Measurements from ENCODE around the gene MBD6. TPM values are rescaled to one million over a fixed set of nuclear protein-coding genes. Genes with fewer than 3 reads are reported as not detected.

The MBD6 gene
- total and polyA plus RNA-seq, 2 donors, result 5.6 to 60.5 TPM

GRCh38 chr12:57476162-57476992 is 46.2 kb upstream of the MBD6 start:
- peaks cover 0 to 18% of the 10 kb centered on the region in 2 donors for H3K27me3 ChIP-seq (ENCODE audit: control insufficient read depth in 2 of 2, insufficient read depth in 1 of 2, low read length in 1 of 2)

DNA sequence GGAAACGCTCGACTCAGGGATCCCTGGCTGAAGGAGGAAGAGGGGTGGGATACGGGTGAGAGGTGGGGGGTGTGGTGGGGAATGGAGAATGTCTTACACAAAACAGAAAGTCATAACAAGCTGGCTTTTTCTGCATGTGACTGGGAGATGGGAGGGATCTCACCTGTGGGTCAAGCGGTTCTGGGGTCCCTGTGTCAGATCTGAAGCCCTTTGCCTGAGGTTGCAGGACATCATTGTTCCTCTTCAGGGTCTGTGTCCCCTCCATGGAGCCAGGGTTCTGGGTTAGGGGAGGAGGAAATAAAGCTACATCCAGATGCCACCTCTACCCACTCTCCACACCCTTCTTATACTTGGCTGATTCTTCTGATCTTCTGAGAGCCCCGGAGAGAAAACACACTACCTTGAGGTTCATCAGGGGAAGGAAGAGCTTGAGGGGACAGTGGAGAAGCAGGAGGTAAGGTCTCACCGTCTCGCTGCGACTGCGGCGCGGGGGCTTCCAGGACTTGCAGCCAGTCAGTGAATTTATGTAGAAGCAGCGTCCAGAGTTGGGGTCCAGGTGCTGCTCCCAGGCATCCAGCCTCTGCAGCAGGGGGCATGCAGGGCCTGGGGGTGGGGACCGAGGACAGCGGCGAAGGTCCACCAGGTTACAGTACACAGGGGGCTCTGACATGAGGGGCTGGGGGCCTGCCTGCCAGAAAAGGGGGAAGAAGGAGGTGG is 45.5 kb upstream of the MBD6 start:
- Histone ChIP-seq H3K4me1 (ENCODE audit: control insufficient read depth in 2 of 2, insufficient read depth in 2 of 2, low read length in 2 of 2) (peaks cover 31 to 68% of the 10 kb centered on the region in 2 donors), H3K4me3 (ENCODE audit: low read length in 2 of 2) (peak overlapping the region; percentile 84 to 89), H3K9me3 (ENCODE audit: control insufficient read depth in 2 of 2, insufficient read depth in 1 of 2, low read length in 1 of 2) (no peaks in the 10 kb centered on the region), H3K27ac (ENCODE audit: low read depth in 1 of 2, low read length in 1 of 2) (peak overlapping the region; percentile 92 to 95), H3K27me3 (ENCODE audit: control insufficient read depth in 2 of 2, insufficient read depth in 1 of 2, low read length in 1 of 2) (peaks cover 0 to 18% of the 10 kb centered on the region in 2 donors), H3K36me3 (ENCODE audit: control insufficient read depth in 2 of 2, insufficient read depth in 2 of 2, low read length in 1 of 2) (peaks cover 32 to 33% of the 10 kb centered on the region in 2 donors)
- peak in 2 of 9 donors; percentile 39 to 66 for DNase-seq (ENCODE audit: low read depth in 6 of 9, low spot score in 9 of 9)
- 7% methylated on average over 15 of the region's 15 CpGs for WGBS

More at GRCh38 chr12:57476162-57476992, 46.2 kb upstream of the MBD6 start:
- WGBS, result 3% methylated on average over 29 of the region's 29 CpGs
- Histone ChIP-seq H3K4me1 (ENCODE audit: control insufficient read depth in 2 of 2, insufficient read depth in 2 of 2, low read length in 2 of 2) (peaks cover 31 to 63% of the 10 kb centered on the region in 2 donors), H3K9me3 (ENCODE audit: control insufficient read depth in 2 of 2, insufficient read depth in 1 of 2, low read length in 1 of 2) (no peaks in the 10 kb centered on the region), H3K4me3 (ENCODE audit: low read length in 2 of 2) (peak overlapping the region; percentile 84 to 89), H3K27ac (ENCODE audit: low read depth in 1 of 2, low read length in 1 of 2) (peak overlapping the region; percentile 92 to 95), H3K36me3 (ENCODE audit: control insufficient read depth in 2 of 2, insufficient read depth in 2 of 2, low read length in 1 of 2) (peaks cover 40 to 41% of the 10 kb centered on the region in 2 donors)
- peak in 3 of 9 donors; percentile 69 to 77 (median 72) for DNase-seq (ENCODE audit: low read depth in 6 of 9, low spot score in 9 of 9)

DNA sequence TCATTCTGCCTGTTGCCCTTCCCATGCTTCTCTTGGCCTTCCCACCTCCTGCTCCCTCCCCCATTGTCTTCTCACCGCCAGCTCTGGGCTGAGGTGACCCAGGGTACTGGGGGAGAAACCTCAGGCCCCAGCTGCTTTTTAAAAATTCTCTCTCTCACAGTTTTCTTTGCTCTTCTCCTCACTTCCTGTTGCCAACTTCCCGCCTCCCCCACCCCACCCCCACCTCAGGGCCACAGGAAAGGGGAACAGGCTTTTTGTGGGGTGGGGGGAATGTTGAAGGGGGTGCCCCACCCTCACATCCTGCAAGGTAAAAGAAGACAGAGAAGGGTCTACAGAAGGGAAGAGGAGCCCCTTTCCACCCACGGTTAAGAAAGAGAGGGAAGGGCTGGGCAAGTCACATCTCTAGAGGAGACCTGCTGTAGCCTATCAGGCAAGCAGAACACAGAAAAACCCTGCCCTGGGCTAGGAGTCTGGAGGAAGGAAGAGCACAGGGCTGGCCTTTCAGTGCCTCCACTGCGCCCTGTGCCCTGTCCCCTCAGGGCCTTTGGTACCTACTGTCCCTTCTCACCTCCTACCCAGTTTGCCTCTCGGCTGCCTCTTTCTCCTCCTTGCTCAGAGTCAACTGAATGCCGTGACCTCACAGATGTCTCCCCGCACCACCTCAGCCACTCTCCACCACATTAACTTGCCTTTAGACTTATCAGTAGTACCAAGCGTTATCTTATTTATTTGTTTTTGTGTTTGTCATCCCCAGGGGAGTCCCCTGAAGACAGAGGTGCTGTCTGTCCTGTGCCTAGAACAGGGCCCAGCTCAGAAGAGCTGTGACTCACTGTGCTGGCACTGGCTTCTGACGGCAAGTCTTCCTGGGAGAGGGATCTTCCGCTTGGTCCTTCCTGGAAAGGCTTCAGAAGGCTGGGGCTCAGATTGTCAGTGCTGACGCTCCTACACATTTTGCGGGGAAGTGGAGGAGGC is 44.6 kb upstream of the MBD6 start:
- peak in 3 of 9 donors; percentile 67 to 84 (median 68) for DNase-seq (ENCODE audit: low read depth in 6 of 9, low spot score in 9 of 9)
- Histone ChIP-seq H3K9me3 (ENCODE audit: control insufficient read depth in 2 of 2, insufficient read depth in 1 of 2, low read length in 1 of 2) (no peaks in the 10 kb centered on the region), H3K27me3 (ENCODE audit: control insufficient read depth in 2 of 2, insufficient read depth in 1 of 2, low read length in 1 of 2) (peaks cover 0 to 18% of the 10 kb centered on the region in 2 donors), H3K4me1 (ENCODE audit: control insufficient read depth in 2 of 2, insufficient read depth in 2 of 2, low read length in 2 of 2) (peaks cover 31 to 68% of the 10 kb centered on the region in 2 donors), H3K4me3 (ENCODE audit: low read length in 2 of 2) (peak overlapping the region; percentile 84 to 89), H3K27ac (ENCODE audit: low read depth in 1 of 2, low read length in 1 of 2) (peak overlapping the region; percentile 92 to 95), H3K36me3 (ENCODE audit: control insufficient read depth in 2 of 2, insufficient read depth in 2 of 2, low read length in 1 of 2) (peaks cover 25 to 26% of the 10 kb centered on the region in 2 donors)
- WGBS, result 40% methylated on average over 12 of the region's 12 CpGs

DNA sequence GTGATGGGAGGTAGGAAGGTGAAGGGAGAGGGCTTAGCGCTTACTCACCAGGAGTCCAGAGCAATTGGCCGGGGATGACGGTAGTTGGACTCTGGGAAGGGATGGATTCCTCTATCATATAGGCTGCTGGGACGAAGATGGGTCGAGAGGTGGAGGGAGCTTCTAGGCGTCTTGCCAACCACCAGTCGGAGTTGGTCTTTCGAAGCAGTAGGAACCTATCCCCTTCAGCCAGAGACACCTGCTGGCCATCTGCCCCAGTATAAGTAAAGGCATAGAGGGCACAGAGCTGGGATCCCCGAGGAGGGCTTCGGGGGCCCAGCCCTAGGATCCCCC is 43.6 kb upstream of the MBD6 start:
- no peak overlapping the region for H3K4me3 ChIP-seq (ENCODE audit: low read length in 2 of 2)
- peaks cover 17 to 19% of the 10 kb centered on the region in 2 donors for H3K36me3 ChIP-seq (ENCODE audit: control insufficient read depth in 2 of 2, insufficient read depth in 2 of 2, low read length in 1 of 2)
- H3K9me3 ChIP-seq (ENCODE audit: control insufficient read depth in 2 of 2, insufficient read depth in 1 of 2, low read length in 1 of 2), result no peaks in the 10 kb centered on the region
- peak overlapping the region; percentile 92 to 95 for H3K27ac ChIP-seq (ENCODE audit: low read depth in 1 of 2, low read length in 1 of 2)
- H3K27me3 ChIP-seq (ENCODE audit: control insufficient read depth in 2 of 2, insufficient read depth in 1 of 2, low read length in 1 of 2), result peaks cover 0 to 18% of the 10 kb centered on the region in 2 donors
- 92% methylated on average over 10 of the region's 10 CpGs for WGBS
- no peak for DNase-seq (ENCODE audit: low read depth in 6 of 9, low spot score in 9 of 9)
- H3K4me1 ChIP-seq (ENCODE audit: control insufficient read depth in 2 of 2, insufficient read depth in 2 of 2, low read length in 2 of 2), result peaks cover 31 to 68% of the 10 kb centered on the region in 2 donors

DNA sequence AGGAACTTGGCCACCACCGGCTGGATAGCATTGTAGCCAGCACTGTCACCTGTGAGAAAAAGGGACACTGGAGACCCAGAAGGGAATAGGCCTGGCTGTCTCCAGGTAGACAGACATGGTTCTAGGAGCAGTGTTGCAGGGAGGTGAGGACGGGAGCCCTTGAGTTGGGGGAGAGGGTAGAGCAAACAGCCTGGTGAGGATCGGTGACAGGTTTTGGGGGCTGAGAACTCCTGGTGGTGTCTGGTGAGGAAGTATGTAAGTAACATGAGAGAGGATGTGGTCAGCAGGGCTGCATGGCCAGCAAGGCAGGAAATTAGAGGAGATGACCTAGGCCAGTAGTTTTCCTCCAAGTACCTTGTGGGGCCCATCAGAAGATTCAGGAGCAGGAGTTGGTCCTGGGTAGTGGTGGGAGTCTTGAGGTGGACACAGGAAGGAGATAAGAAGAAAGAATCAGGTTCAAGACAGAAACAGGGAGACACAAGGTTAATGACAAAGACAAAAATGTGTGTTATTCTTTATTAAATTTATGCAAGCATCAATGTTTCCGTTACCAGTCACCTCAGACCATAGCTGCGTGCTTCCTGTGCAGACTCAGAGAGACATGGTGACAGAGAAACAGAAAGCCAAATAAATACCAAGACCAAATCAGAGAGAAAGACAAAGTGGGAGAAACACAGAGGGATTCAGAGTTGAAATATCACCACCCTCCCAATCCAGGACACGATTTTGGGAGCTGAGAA is 43.1 kb upstream of the MBD6 start, which contains the start of gene ARHGAP9:
ARHGAP9 (minus strand) TSS at position 491 of the 740 bp plus-strand sequence; CDS start at position 31, 460 bp downstream.
- peaks cover 0 to 16% of the 10 kb centered on the region in 2 donors for H3K27me3 ChIP-seq (ENCODE audit: control insufficient read depth in 2 of 2, insufficient read depth in 1 of 2, low read length in 1 of 2)
- H3K36me3 ChIP-seq (ENCODE audit: control insufficient read depth in 2 of 2, insufficient read depth in 2 of 2, low read length in 1 of 2), result peaks cover 12 to 13% of the 10 kb centered on the region in 2 donors
- DNase-seq (ENCODE audit: low read depth in 6 of 9, low spot score in 9 of 9), result peak in 2 of 9 donors; percentile 55 to 79
- peaks cover 31 to 68% of the 10 kb centered on the region in 2 donors for H3K4me1 ChIP-seq (ENCODE audit: control insufficient read depth in 2 of 2, insufficient read depth in 2 of 2, low read length in 2 of 2)
- no peaks in the 10 kb centered on the region for H3K9me3 ChIP-seq (ENCODE audit: control insufficient read depth in 2 of 2, insufficient read depth in 1 of 2, low read length in 1 of 2)
- peak within 1 kb of the TSS in 1 of 2 donors; percentile 4 for H3K4me3 ChIP-seq (ENCODE audit: low read length in 2 of 2)
- 37% methylated on average over 6 of the region's 6 CpGs for WGBS
- peak within 1 kb of the TSS; percentile 92 to 95 for H3K27ac ChIP-seq (ENCODE audit: low read depth in 1 of 2, low read length in 1 of 2)

DNA sequence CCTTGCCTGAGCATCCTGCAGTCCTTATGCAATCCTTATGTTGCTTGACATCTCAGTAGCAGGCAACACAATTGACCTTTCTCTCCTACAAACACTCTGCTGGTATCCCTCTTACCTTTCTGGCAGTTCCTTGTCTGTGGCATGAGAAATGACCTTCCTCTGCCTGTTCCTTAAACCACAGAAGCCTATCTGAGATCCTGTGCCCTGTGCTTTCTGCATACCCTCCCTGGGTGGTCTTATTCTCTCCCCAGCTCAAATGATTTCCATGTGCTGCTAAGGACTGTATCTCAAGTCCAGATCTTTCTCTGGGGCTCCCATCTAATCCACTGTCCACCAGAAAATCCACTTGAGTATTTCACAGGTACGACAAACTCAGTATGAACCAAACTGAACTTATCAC is 41.0 kb upstream of the MBD6 start:
- H3K27me3 ChIP-seq (ENCODE audit: control insufficient read depth in 2 of 2, insufficient read depth in 1 of 2, low read length in 1 of 2), result peaks cover 0 to 2% of the 10 kb centered on the region in 2 donors
- H3K36me3 ChIP-seq (ENCODE audit: control insufficient read depth in 2 of 2, insufficient read depth in 2 of 2, low read length in 1 of 2), result no peaks in the 10 kb centered on the region
- H3K27ac ChIP-seq (ENCODE audit: low read depth in 1 of 2, low read length in 1 of 2), result peak overlapping the region; percentile 1 to 15
- no peak for DNase-seq (ENCODE audit: low read depth in 6 of 9, low spot score in 9 of 9)
- 91% methylated on average over 1 of the region's 1 CpG for WGBS
- no peak overlapping the region for H3K4me3 ChIP-seq (ENCODE audit: low read length in 2 of 2)
- H3K4me1 ChIP-seq (ENCODE audit: control insufficient read depth in 2 of 2, insufficient read depth in 2 of 2, low read length in 2 of 2), result peaks cover 21 to 48% of the 10 kb centered on the region in 2 donors
- H3K9me3 ChIP-seq (ENCODE audit: control insufficient read depth in 2 of 2, insufficient read depth in 1 of 2, low read length in 1 of 2), result no peaks in the 10 kb centered on the region

GRCh38 chr12:57483466-57483865 is 39.2 kb upstream of the MBD6 start:
- no peaks in the 10 kb centered on the region for H3K36me3 ChIP-seq (ENCODE audit: control insufficient read depth in 2 of 2, insufficient read depth in 2 of 2, low read length in 1 of 2)
- no peak overlapping the region for H3K4me3 ChIP-seq (ENCODE audit: low read length in 2 of 2)
- 92% methylated on average over 5 of the region's 5 CpGs for WGBS
- DNase-seq (ENCODE audit: low read depth in 6 of 9, low spot score in 9 of 9), result no peak
- peaks cover 18 to 40% of the 10 kb centered on the region in 2 donors for H3K4me1 ChIP-seq (ENCODE audit: control insufficient read depth in 2 of 2, insufficient read depth in 2 of 2, low read length in 2 of 2)
- no peak overlapping the region for H3K27ac ChIP-seq (ENCODE audit: low read depth in 1 of 2, low read length in 1 of 2)
- no peaks in the 10 kb centered on the region for H3K27me3 ChIP-seq (ENCODE audit: control insufficient read depth in 2 of 2, insufficient read depth in 1 of 2, low read length in 1 of 2)
- no peaks in the 10 kb centered on the region for H3K9me3 ChIP-seq (ENCODE audit: control insufficient read depth in 2 of 2, insufficient read depth in 1 of 2, low read length in 1 of 2)

DNA sequence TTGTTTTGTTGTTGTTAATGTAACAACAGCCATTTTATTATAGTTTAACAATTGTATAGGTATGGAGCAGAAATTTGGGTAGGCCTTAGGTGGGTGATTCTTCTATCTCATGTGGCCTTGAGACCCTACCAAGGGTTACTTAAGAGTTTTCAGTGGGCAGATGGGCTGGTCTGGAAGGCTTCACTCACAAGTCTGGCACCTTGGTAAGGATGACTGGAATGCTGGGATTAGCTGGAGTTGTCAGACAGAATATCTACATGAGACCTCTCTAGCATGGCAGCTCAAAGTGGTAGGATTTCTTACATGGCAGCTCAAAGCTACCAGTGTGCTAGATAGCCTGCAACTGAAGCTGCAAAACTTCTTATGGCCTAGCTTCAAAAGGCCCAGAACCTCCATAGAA is 36.9 kb upstream of the MBD6 start:
- H3K27ac ChIP-seq (ENCODE audit: low read depth in 1 of 2, low read length in 1 of 2), result no peak overlapping the region
- DNase-seq (ENCODE audit: low read depth in 6 of 9, low spot score in 9 of 9), result no peak
- no peaks in the 10 kb centered on the region for H3K27me3 ChIP-seq (ENCODE audit: control insufficient read depth in 2 of 2, insufficient read depth in 1 of 2, low read length in 1 of 2)
- peaks cover 8 to 28% of the 10 kb centered on the region in 2 donors for H3K4me1 ChIP-seq (ENCODE audit: control insufficient read depth in 2 of 2, insufficient read depth in 2 of 2, low read length in 2 of 2)
- H3K36me3 ChIP-seq (ENCODE audit: control insufficient read depth in 2 of 2, insufficient read depth in 2 of 2, low read length in 1 of 2), result peaks cover 15 to 17% of the 10 kb centered on the region in 2 donors
- H3K4me3 ChIP-seq (ENCODE audit: low read length in 2 of 2), result no peak overlapping the region
- H3K9me3 ChIP-seq (ENCODE audit: control insufficient read depth in 2 of 2, insufficient read depth in 1 of 2, low read length in 1 of 2), result no peaks in the 10 kb centered on the region

Data from thymus (tissue), 11 donors.